Measurements from ENCODE around the gene IL17RE.
A peak's percentile ranks its signal among the peaks of the same experiment; 100 is the strongest.

The IL17RE gene

GRCh38 chr3:9903904-9904303 is 1.3 kb downstream of the IL17RE start:
- no peak for DNase-seq

DNA sequence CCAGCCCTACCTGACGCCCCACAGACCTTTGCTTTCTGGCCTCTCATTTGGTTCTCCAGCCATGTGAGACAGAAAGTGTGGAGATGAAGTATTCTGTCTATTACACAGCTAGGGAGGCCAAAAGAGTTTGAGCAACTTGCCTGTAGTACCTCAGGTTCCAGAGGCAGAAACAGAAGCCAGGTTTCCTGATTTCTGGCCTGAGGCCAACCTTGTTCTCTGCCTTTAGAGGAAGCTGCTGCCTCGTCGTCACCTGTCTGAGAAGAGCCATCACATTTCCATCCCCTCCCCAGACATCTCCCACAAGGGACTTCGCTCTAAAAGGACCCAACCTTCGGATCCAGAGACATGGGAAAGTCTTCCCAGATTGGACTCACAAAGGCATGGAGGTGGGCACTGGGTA is 3.8 kb downstream of the IL17RE start:
- DNase-seq: no peak

GRCh38 chr3:9908286-9908685 is 5.6 kb downstream of the IL17RE start:
- no peak for DNase-seq

GRCh38 chr3:9909221-9910013 is 6.8 kb downstream of the IL17RE start:
- no peak for DNase-seq

- DNase-seq: no peak
These were observed 9.2 kb downstream of the IL17RE start for GRCh38 chr3:9911863-9912262.

- peak; percentile 90 for DNase-seq
These were observed 9.8 kb downstream of the IL17RE start for GRCh38 chr3:9912294-9912935.

- DNase-seq: no peak
These were observed 11.0 kb downstream of the IL17RE start for GRCh38 chr3:9913601-9914000.

DNA sequence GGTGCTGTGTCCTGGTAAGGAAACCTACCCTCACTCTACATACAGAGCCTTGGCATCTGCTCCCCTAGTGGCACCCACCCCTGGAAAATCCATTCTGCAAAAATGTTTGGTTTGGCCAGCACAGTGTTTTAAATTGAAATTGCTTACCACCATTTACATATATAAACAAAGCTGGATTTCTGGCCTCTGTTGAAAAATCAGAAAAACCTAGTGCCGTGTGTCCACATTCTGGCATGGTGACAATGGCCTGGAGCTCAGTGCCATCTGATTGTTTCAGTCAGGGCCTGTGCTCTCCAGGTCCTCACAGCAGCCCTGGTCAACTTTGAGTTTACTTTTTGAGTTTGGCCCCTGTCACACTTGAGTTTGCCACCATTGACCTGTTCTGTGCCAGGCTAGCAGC is 11.4 kb downstream of the IL17RE start:
- no peak for DNase-seq

- peak; percentile 91 for DNase-seq
These were observed 12.1 kb downstream of the IL17RE start for GRCh38 chr3:9914559-9915253.

- peak; percentile 66 for DNase-seq
These were observed 12.8 kb downstream of the IL17RE start for GRCh38 chr3:9915254-9916141.

DNA sequence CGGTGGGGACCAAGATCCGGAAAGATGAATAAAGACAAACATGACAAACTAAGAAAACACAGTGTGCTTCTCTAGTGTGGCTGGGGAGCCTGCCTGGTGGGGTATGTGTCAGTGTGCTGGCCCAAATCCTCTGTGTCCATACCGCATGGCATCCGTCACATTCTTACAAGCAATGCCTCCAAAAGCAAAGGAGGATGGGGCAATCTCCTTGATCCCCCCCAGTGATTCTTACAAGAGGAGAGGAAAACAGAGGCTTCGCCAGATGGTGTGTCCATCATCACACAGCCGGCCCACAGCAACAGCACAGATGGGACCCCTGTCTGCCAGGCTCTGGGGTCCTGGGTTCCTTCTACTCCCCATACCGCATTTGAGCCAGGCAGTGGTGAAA is 13.7 kb downstream of the IL17RE start:
- peak; percentile 26 for DNase-seq

GRCh38 chr3:9916734-9917680 is 14.4 kb downstream of the IL17RE start, which contains the start of gene IL17RC:
IL17RC (plus strand) TSS chr3:9917098; CDS start chr3:9917316, 218 bp downstream.
- peak; percentile 92 for DNase-seq

GRCh38 chr3:9917820-9918219 is 15.2 kb downstream of the IL17RE start:
- no peak for DNase-seq

DNA sequence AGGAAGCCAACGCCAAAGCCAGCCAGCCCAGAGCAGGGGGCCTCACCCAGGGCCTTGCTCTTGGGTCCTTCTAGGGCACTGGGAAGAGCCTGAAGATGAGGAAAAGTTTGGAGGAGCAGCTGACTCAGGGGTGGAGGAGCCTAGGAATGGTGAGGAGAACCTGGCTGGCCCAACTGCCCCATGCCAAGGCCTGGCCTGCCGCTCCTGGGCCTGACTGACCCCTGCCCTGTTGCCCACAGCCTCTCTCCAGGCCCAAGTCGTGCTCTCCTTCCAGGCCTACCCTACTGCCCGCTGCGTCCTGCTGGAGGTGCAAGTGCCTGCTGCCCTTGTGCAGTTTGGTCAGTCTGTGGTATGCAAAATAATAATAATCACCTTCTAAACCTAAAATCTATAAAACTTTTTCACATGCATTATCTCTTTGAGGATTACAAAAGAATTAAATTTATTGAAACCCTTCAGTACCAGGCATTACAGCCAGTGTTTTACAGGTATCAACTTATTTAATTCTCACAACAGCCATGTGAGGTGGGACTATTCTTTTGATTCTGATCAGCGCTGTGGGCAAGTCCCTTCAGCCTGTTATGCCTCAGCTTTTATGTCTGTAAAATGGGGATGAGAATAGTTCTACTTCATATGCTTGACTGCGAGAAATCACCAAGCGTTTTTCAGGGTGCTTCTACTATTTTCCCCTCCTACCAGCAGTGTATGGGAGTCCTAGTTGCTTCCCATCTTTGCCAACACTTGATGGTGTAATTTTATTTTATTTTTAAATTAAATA is 15.8 kb downstream of the IL17RE start:
- no peak for DNase-seq

DNA sequence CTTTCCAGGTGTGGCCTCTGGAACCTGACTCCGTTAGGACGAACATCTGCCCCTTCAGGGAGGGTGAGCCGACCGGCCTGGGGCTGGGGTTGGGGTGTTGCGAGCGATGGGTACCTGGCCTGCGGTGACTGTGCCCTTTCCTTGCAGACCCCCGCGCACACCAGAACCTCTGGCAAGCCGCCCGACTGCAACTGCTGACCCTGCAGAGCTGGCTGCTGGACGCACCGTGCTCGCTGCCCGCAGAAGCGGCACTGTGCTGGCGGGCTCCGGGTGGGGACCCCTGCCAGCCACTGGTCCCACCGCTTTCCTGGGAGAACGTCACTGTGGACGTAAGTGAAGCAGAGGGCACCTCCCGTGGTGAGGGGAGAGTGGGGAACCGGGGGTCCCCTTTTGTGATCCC is 25.5 kb downstream of the IL17RE start:
- DNase-seq: no peak

DNA sequence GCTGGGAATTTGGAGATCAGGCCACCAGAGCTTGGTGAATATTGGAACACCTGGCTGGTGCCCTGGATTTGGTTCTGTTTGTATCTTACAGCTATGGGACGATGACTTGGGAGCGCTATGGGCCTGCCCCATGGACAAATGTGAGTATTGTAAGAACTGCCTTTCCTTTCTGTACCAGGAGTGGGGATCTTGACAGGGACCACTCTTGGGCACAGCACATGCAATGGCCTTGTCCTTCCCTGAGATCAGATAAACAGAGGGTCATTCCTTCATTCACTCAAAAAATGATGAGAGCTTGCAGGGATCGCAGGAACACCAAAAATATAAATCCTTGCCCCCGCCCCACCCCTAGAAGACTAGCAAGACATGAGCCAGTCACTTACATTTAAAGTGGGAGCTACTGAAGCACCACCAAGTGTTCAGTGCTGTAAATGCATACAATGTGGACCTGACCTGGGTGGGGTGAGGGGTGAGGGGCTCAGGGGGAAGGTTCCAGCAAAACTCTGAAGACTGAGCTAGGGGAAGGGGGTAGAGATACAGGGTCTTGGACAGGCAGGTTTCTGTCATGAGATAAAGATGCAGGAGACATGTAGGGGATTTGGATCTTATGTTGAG is 28.3 kb downstream of the IL17RE start:
- peak; percentile 58 for DNase-seq

- no peak for DNase-seq
These were observed 29.8 kb downstream of the IL17RE start for GRCh38 chr3:9932535-9932842.

DNA sequence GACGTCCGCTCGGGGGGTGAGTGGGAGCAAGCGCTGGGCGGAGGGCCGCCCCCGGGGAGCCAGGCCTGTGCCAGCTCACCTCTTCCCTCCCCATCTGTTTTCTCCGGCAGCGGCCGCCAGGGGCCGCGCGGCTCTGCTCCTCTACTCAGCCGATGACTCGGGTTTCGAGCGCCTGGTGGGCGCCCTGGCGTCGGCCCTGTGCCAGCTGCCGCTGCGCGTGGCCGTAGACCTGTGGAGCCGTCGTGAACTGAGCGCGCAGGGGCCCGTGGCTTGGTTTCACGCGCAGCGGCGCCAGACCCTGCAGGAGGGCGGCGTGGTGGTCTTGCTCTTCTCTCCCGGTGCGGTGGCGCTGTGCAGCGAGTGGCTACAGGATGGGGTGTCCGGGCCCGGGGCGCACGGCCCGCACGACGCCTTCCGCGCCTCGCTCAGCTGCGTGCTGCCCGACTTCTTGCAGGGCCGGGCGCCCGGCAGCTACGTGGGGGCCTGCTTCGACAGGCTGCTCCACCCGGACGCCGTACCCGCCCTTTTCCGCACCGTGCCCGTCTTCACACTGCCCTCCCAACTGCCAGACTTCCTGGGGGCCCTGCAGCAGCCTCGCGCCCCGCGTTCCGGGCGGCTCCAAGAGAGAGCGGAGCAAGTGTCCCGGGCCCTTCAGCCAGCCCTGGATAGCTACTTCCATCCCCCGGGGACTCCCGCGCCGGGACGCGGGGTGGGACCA is 30.4 kb downstream of the IL17RE start:
- peak; percentile 91 for DNase-seq

- peak; percentile 98 for DNase-seq
These were observed 31.1 kb downstream of the IL17RE start, which contains the start of gene CRELD1 for GRCh38 chr3:9933561-9934234. CRELD1 (plus strand) TSS chr3:9933834; CDS start chr3:9934439, 605 bp downstream.

Measured in hematopoietic multipotent progenitor cell treated with erythropoietin and hydrocortisone succinate and interleukin-3 and kit ligand, for 6 days (in vitro differentiated cells).